Brain microvascular endothelial cell (primary cell): ENCODE data around the gene GRIA2.
A peak's percentile ranks its signal among the peaks of the same experiment; 100 is the strongest.

Experiments used
- DNase-seq: peaks from one replicate; pipeline ENCODE4 v3.0.0-alpha.2; 2020
- H3K27ac ChIP-seq: fragments of 250-450 bp; sonication (Bioruptor Pico); 2 replicates; pipeline ENCODE4 v1.5.1; 2020; ENCODE audit warnings: mild to moderate bottlenecking, moderate library complexity
- H3K27me3 ChIP-seq: fragments of 250-450 bp; sonication (Bioruptor Pico); replicated peaks from 2 replicates; pipeline ENCODE4 v1.5.1; 2020; ENCODE audit warnings: mild to moderate bottlenecking
- H3K36me3 ChIP-seq: fragments of 250-450 bp; sonication (Bioruptor Pico); replicated peaks from 2 replicates; pipeline ENCODE4 v1.5.1; 2020; ENCODE audit warnings: mild to moderate bottlenecking
- H3K4me3 ChIP-seq: 2 replicates; pipeline ENCODE4 v1.5.1; 2011; ENCODE audit warnings: low read depth, mild to moderate bottlenecking, control low read depth, low read length, moderate library complexity
- CTCF ChIP-seq: IDR thresholded peaks from 2 replicates; pipeline ENCODE4 v1.5.1; 2011; ENCODE audit warnings: low read depth, mild to moderate bottlenecking, moderate library complexity, low read length, control low read depth, inconsistent platforms; ENCODE audit errors: missing control alignments
- in situ Hi-C: cut with HindIII; loops from 2 replicates; pipeline ENCODE4 v1.10.0; 2017; ENCODE audit warnings: low sequenced_read_pairs, low pct_ligation_motif_present

Gene GRIA2

GRCh38 chr4:157265281-157265680, 44.8 kb downstream of the GRIA2 start:
- H3K27ac ChIP-seq, result no peak overlapping the region
- no peaks in the 10 kb centered on the region for H3K36me3 ChIP-seq
- in situ Hi-C loops, result no loop called here
- no peaks in the 10 kb centered on the region for H3K27me3 ChIP-seq
- DNase-seq, result peak; percentile 11
- H3K4me3 ChIP-seq, result no peak overlapping the region
- TF ChIP-seq CTCF, result no peak

- TF ChIP-seq CTCF, result no peak
- Histone ChIP-seq H3K27ac (no peak overlapping the region), H3K36me3 (no peaks in the 10 kb centered on the region), H3K27me3 (no peaks in the 10 kb centered on the region), H3K4me3 (no peak overlapping the region)
- DNase-seq, result no peak
- in situ Hi-C loops, result no loop called here
Observed at GRCh38 chr4:157270108-157270507, 49.6 kb downstream of the GRIA2 start.

GRCh38 chr4:157270552-157270951, 50.0 kb downstream of the GRIA2 start:
- Histone ChIP-seq H3K27ac (no peak overlapping the region), H3K36me3 (no peaks in the 10 kb centered on the region), H3K4me3 (no peak overlapping the region), H3K27me3 (no peaks in the 10 kb centered on the region)
- no peak for TF ChIP-seq CTCF
- in situ Hi-C loops, result no loop called here
- DNase-seq, result no peak

- no peak overlapping the region for H3K4me3 ChIP-seq
- peak; percentile 35 for DNase-seq
- H3K27me3 ChIP-seq, result no peaks in the 10 kb centered on the region
- in situ Hi-C loops, result no loop called here
- H3K27ac ChIP-seq, result no peak overlapping the region
- no peak for TF ChIP-seq CTCF
- no peaks in the 10 kb centered on the region for H3K36me3 ChIP-seq
Observed at GRCh38 chr4:157271166-157271869, 50.8 kb downstream of the GRIA2 start.

- in situ Hi-C loops, result no loop called here
- Histone ChIP-seq H3K27ac (no peak overlapping the region), H3K36me3 (no peaks in the 10 kb centered on the region), H3K4me3 (no peak overlapping the region), H3K27me3 (no peaks in the 10 kb centered on the region)
- no peak for DNase-seq
- no peak for TF ChIP-seq CTCF
Observed at GRCh38 chr4:157280673-157281072, 60.1 kb downstream of the GRIA2 start.

GRCh38 chr4:157282019-157282418, 61.5 kb downstream of the GRIA2 start:
- TF ChIP-seq CTCF, result no peak

More at GRCh38 chr4:157282019-157282418, 61.5 kb downstream of the GRIA2 start:
- in situ Hi-C loops, result no loop called here
- no peak for DNase-seq
- H3K4me3 ChIP-seq, result no peak overlapping the region
- no peaks in the 10 kb centered on the region for H3K36me3 ChIP-seq
- no peaks in the 10 kb centered on the region for H3K27me3 ChIP-seq
- H3K27ac ChIP-seq, result no peak overlapping the region
